Calu3 (cell line): ENCODE results near the gene ARHGEF10L. TPM values are rescaled to one million over a fixed set of nuclear protein-coding genes. Genes with fewer than 3 reads are reported as not detected.

Experiments
- BruUV-seq: library from RNA; stranded (reverse); fragments of 400-500 nt; replicated peaks from 2 replicates; lab custom pipeline; 2021; lab: Mats Ljungman, UMichigan
- CTCF ChIA-PET: fragments of 300-600 bp; sonication (Branson Sonifier 250); formaldehyde crosslinking; loops from one replicate; lab custom pipeline; 2022; ENCODE audit warnings: antibody characterized with exemption; lab: Charles Lee
- DNase-seq: peaks from one replicate; pipeline ENCODE4 v3.0.0; 2022
- H3K27ac Mint-ChIP-seq: one replicate; pipeline ENCODE4 v1.8.0; 2022; ENCODE audit warnings: mixed read lengths; ENCODE audit not compliant: unreplicated experiment
- H3K27me3 Mint-ChIP-seq: one replicate; pipeline ENCODE4 v1.8.0; 2022; ENCODE audit warnings: mixed read lengths; ENCODE audit not compliant: unreplicated experiment
- H3K36me3 Mint-ChIP-seq: one replicate; pipeline ENCODE4 v1.8.0; 2022; ENCODE audit warnings: mild to moderate bottlenecking, moderate library complexity, mixed read lengths; ENCODE audit not compliant: insufficient read depth, unreplicated experiment
- H3K4me1 Mint-ChIP-seq: one replicate; pipeline ENCODE4 v1.8.0; 2022; ENCODE audit warnings: mild to moderate bottlenecking, low read depth, mixed read lengths; ENCODE audit not compliant: unreplicated experiment
- H3K4me3 Mint-ChIP-seq: one replicate; pipeline ENCODE4 v1.8.0; 2022; ENCODE audit warnings: mild to moderate bottlenecking, low read depth, moderate library complexity, mixed read lengths; ENCODE audit not compliant: unreplicated experiment
- H3K9me3 Mint-ChIP-seq: one replicate; pipeline ENCODE4 v1.8.0; 2022; ENCODE audit warnings: low read depth, mixed read lengths; ENCODE audit not compliant: unreplicated experiment
- CTCF ChIP-seq: fragments of 200-600 bp; IDR thresholded peaks from one replicate; pipeline ENCODE4 v1.8.0; 2022; ENCODE audit warnings: antibody characterized with exemption; ENCODE audit not compliant: unreplicated experiment
- intact Hi-C: fragments of 100-400 bp; cut with micrococcal nuclease; formaldehyde crosslinking; loops from one replicate; pipeline ENCODE4 v1.10.0; 2022; ENCODE audit not compliant: unreplicated experiment
- total RNA-seq: library from RNA; stranded (reverse); gene quantifications from 2 replicates; pipeline ENCODE4 v1.2.3, GENCODE V29; 2022

The ARHGEF10L gene
- total RNA-seq, 1 experiment from 2014 or later: 20.1 TPM

GRCh38 chr1:17665950-17666720, 126.6 kb downstream of the ARHGEF10L start:
- TF ChIP-seq CTCF: no peak
- no TSS peak for BruUV-seq
- no peaks in the 10 kb centered on the region for H3K27me3 Mint-ChIP-seq
- intact Hi-C loops: no loop called here
- DNase-seq: no peak
- no peak overlapping the region for H3K27ac Mint-ChIP-seq
- H3K36me3 Mint-ChIP-seq: peaks cover 12% of the 10 kb centered on the region
- no peaks in the 10 kb centered on the region for H3K9me3 Mint-ChIP-seq
- CTCF ChIA-PET: no interaction called here
- H3K4me1 Mint-ChIP-seq: no peaks in the 10 kb centered on the region
- no peak overlapping the region for H3K4me3 Mint-ChIP-seq

GRCh38 chr1:17667641-17668040, 128.1 kb downstream of the ARHGEF10L start:
- Mint-ChIP-seq H3K4me1 (no peaks in the 10 kb centered on the region), H3K9me3 (no peaks in the 10 kb centered on the region), H3K27me3 (no peaks in the 10 kb centered on the region), H3K36me3 (peaks cover 12% of the 10 kb centered on the region), H3K4me3 (no peak overlapping the region), H3K27ac (no peak overlapping the region)
- CTCF ChIA-PET: no interaction called here
- no TSS peak for BruUV-seq
- intact Hi-C loops: no loop called here
- TF ChIP-seq CTCF: no peak
- DNase-seq: no peak

- TF ChIP-seq CTCF: no peak
- intact Hi-C loops: no loop called here
- Mint-ChIP-seq H3K27me3 (no peaks in the 10 kb centered on the region), H3K9me3 (no peaks in the 10 kb centered on the region), H3K27ac (no peak overlapping the region), H3K36me3 (peaks cover 12% of the 10 kb centered on the region), H3K4me3 (no peak overlapping the region), H3K4me1 (no peaks in the 10 kb centered on the region)
- DNase-seq: no peak
- no TSS peak for BruUV-seq
- CTCF ChIA-PET: no interaction called here
These were observed 128.7 kb downstream of the ARHGEF10L start for GRCh38 chr1:17668195-17668594.

- intact Hi-C loops: no loop called here
- no peak overlapping the region for H3K4me3 Mint-ChIP-seq
- H3K4me1 Mint-ChIP-seq: no peaks in the 10 kb centered on the region
- H3K9me3 Mint-ChIP-seq: no peaks in the 10 kb centered on the region
- no peaks in the 10 kb centered on the region for H3K27me3 Mint-ChIP-seq
- DNase-seq: no peak
- peaks cover 12% of the 10 kb centered on the region for H3K36me3 Mint-ChIP-seq
- no peak for TF ChIP-seq CTCF
- BruUV-seq: no TSS peak
- H3K27ac Mint-ChIP-seq: no peak overlapping the region
- CTCF ChIA-PET: no interaction called here
These were observed 129.2 kb downstream of the ARHGEF10L start for GRCh38 chr1:17668624-17669175.
